C1 segment of cervical spinal cord (tissue), 14 donors: ENCODE measurements around the gene COPS3.

Experiments
- DNase-seq, 14 donors: peaks; one replicate each; lab custom pipeline; 2025; lab: John Stamatoyannopoulos, UW

The COPS3 gene

DNA sequence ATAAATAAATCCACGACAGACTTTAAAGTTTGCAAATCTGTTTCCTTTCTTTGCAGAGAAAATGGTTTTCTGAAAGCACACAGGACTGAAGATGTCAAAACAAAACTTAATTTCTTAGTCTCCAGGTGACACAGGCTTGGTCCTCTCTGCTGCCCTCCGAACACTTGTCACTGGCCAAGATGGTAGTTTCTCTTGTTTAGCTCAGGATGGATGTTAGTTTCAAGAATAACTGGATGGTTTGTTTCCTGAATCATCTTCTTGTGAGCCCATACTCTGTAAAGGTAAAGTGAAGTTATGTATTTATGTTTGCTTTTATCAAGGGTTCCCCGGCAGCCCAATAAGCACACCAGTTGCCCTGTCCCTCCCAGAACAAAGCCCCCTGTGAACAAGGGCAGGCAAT is 34.2 kb downstream of the COPS3 start:
- no peak for DNase-seq

- DNase-seq: no peak
Measured at GRCh38 chr17:17243163-17243562, 37.9 kb downstream of the COPS3 start.

DNA sequence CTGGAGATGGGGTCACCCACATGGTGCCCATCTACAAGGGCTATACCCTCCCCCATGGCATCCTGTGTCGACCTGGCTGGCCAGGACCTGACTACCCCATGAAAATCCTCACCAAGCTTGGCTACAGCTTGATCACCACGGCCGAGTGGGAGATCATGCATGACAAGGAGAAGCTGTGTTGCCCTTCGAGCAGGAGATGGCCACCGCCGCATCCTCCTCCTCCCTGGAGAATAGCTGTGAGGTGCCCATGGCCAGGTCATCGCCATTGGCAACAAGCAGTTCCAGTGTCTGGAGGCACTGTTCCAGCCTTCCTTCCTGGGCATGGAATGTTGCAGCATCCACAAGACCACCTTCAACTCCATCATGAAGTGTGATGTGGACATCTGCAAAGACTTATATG is 38.8 kb downstream of the COPS3 start:
- DNase-seq: no peak

DNA sequence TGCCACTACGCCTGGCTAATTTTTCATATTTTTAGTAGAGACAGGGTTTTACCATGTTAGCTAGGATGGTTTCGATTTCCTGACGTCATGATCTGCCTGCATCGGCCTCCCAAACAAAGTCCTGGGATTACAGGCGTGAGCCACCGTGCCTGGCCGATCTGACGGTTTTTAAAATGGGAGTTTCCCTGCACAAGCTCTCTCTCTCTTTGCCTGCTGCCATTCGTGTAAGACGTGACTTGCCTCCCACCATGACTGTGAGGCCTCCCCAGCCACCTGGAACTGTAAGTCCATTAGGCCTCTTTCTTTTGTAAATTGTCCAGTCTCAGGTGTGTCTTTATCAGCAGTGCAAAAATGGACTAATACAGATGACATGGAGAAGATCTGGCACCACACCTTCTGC is 39.4 kb downstream of the COPS3 start:
- DNase-seq: no peak

DNA sequence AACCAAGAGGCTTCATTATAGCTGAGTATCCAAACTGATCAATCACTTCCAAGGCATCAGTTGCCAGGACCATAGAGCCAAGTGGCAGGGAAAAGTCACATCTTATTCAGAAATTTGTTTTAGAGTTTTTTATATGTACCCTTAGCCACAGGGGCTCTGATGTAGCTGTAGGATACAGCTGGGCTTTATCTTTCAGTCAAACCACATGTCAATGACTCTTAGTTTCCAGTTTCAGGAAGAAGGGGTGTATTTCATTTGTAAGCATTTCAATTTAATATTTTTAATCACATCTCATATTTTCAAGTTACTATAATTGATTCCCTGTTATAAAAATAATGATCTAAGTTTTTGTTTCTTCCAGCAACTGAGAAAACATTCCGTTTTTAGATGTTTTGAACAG is 41.2 kb downstream of the COPS3 start:
- no peak for DNase-seq

GRCh38 chr17:17237026-17237799 is 43.8 kb downstream of the COPS3 start, which contains the start of gene FLCN:
Gene FLCN, minus strand, starts transcription at chr17:17237168. Its CDS starts 9,031 bp downstream, at chr17:17228137.
- peak; percentile 39 to 95 (median 81) for DNase-seq

- DNase-seq: peak in 5 of 14 donors; percentile 36 to 72 (median 53)
Measured at GRCh38 chr17:17236295-17237025, 44.6 kb downstream of the COPS3 start.

DNA sequence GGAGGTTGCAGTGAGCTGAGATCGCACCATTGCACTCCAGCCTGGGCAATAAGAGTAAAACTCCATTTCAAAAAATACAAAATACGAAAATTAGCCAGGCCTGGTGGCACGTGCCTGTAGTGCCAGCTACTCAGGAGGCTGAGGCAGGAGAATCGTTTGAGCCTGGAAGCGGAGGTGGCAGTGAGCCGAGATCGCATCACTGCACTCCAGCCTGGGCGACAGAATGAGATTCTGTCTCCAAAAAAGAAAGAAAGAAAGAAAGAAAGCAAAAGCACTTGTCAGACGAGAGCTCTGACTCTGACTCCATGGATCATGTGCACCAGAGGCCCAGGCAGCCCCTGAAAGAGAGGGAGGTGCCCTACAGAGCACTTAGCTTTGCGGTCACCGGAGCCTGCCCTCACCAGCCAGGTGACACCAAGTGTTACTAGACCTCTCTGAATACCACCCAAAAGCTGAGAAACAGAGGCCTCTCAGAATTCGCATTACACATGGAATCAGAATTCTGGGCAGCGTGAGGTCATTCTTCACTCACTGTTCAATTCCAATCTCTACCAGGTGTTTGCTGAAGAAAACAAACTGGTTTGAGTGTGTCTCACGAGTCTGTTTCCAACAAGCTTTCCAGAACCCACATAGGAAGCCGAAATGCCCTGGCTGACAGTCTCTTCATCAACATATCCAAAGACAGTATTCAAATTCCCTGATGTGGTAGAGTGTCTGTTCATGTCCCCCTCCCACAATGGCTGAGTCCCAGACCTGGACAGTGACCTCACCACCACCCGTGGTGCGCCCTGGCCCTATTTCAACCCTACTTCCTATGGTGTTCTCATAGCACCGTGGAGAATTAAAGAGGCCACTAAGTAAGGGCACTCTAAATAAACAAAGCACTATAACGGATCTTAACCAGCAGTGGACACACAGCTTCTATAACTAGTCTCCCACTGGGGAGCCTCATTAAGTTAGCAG is 45.6 kb downstream of the COPS3 start:
- DNase-seq: peak in 4 of 14 donors; percentile 23 to 60 (median 34)

- no peak for DNase-seq
Measured at GRCh38 chr17:17232303-17232621, 48.8 kb downstream of the COPS3 start.

- DNase-seq: peak in 1 of 14 donors; percentile 65
Measured at GRCh38 chr17:17231621-17232302, 49.3 kb downstream of the COPS3 start.

GRCh38 chr17:17229416-17230384 is 51.3 kb downstream of the COPS3 start:
- no peak for DNase-seq

- DNase-seq: peak in 2 of 14 donors; percentile 19 to 26
Measured at GRCh38 chr17:17228521-17229279, 52.3 kb downstream of the COPS3 start.

- DNase-seq: peak in 1 of 14 donors; percentile 14
Measured at GRCh38 chr17:17227608-17228520, 53.2 kb downstream of the COPS3 start.

DNA sequence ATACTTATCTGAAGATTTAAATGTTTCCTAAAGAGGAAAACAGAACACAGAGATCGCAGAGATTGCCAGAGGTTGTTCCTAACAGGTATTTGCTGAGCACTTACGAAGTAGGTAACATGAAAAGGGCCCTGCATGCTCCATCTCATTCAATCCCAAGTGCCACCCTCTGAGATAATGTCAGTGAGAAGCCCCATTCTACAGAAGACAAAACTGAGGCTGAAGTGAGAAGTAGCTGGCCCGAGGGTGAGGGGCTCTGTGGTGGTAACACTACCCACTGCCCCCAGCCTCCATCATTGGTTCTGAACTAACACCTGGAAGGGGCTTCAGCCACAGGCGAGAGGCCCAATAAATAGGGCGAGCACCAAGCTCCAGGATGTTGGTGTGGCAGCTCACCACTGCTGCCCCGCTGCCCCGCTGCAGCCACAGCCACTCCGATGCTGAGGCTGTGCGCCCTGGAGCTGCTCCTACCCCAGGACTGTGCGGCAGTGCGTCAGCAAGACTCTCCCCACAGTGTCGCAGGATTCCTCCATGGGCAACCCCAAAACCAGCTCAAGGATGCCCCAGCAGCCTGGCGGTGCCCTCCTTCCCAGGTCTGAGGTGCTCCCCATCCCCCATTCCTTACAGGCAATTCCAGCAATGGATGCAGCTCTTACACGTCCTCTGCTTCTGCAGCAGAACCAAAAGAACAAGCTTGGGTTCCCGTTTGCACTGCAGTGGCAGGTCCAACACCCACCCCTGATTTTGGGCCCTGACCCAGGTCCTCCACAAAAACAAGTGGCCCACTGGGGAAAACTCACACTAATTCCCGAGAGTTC is 54.4 kb downstream of the COPS3 start:
- no peak for DNase-seq

- peak in 1 of 14 donors; percentile 43 for DNase-seq
Measured at GRCh38 chr17:17225901-17226300, 55.1 kb downstream of the COPS3 start.

DNA sequence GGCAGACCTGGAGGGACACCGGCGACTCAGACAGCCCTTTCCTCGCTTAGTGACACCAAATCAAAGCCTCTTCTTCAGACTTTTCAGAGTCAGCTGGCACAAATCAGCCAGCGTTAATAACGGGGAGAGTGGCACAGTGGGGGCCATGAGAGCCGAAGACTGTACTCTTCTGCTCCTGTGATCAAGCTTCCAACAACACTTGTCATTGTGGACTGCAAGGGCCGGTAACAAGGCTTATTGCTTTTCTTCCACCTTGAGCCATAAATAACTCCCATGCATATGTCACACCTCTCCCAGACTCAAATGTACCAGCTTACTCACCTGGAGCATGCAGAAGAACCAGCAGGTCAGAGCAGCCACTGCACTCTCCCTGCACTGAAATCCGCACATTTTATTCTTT is 56.9 kb downstream of the COPS3 start:
- peak in 1 of 14 donors; percentile 39 for DNase-seq

DNA sequence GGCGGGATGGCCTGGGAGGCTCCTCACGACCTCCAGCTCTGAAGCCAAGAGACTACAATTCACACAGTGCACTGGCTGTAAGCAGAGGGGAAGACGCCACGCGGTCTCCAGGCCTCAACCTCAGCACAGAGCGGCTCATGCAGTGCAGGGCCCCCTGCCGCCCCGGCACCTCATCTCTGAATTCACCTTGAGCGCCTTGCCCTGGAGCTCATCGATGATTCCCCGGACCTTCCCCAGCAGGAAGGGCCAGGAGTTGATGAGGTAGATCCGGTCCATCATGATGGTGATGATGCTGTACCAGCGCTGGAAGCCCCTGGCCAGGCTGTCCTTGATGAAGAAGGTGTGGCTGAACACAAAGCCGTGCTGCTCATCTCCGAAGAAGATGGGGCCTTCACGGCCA is 57.3 kb downstream of the COPS3 start:
- no peak for DNase-seq
